HG02840 (cell line): ENCODE results near the gene PPIL1.

ENCODE experiments used
- ATAC-seq: cut with Tn5 transposase; IDR thresholded peaks from one replicate; pipeline ENCODE4 v1.9.1; 2021; ENCODE audit warnings: mild to moderate bottlenecking, moderate library complexity, moderate number of reproducible peaks; ENCODE audit not compliant: unreplicated experiment, low FRiP score

PPIL1 gene

GRCh38 chr6:36890112-36890663 lies 15.6 kb upstream of the PPIL1 start:
- ATAC-seq, result no peak

- no peak for ATAC-seq
Observed at GRCh38 chr6:36888654-36889481, 14.3 kb upstream of the PPIL1 start.

- no peak for ATAC-seq
Observed at GRCh38 chr6:36888115-36888643, 13.6 kb upstream of the PPIL1 start.

GRCh38 chr6:36886950-36887618 lies 12.5 kb upstream of the PPIL1 start:
- ATAC-seq, result no peak

GRCh38 chr6:36885461-36886401 lies 11.1 kb upstream of the PPIL1 start, which contains the start of gene C6orf89:
C6orf89 (plus strand) TSS chr6:36885952; CDS start chr6:36899445, 13,493 bp downstream.
- peak; percentile 98 for ATAC-seq

- ATAC-seq, result no peak
Observed at GRCh38 chr6:36884610-36885009, 10.0 kb upstream of the PPIL1 start.

- no peak for ATAC-seq
Observed at GRCh38 chr6:36875250-36875633, 639 bp upstream of the PPIL1 start.

GRCh38 chr6:36873612-36874442 lies 776 bp downstream of the PPIL1 start:
- ATAC-seq, result no peak

GRCh38 chr6:36873115-36873514 lies 1.5 kb downstream of the PPIL1 start:
- ATAC-seq, result no peak

GRCh38 chr6:36871686-36872085 lies 2.9 kb downstream of the PPIL1 start:
- no peak for ATAC-seq

- ATAC-seq, result no peak
Observed at GRCh38 chr6:36867471-36868224, 7.0 kb downstream of the PPIL1 start.

GRCh38 chr6:36865835-36866234 lies 8.8 kb downstream of the PPIL1 start:
- no peak for ATAC-seq

GRCh38 chr6:36863670-36864540 lies 10.7 kb downstream of the PPIL1 start:
- ATAC-seq, result no peak

GRCh38 chr6:36862848-36863382 lies 11.7 kb downstream of the PPIL1 start:
- no peak for ATAC-seq

- ATAC-seq, result no peak
Observed at GRCh38 chr6:36862164-36862847, 12.3 kb downstream of the PPIL1 start.

GRCh38 chr6:36860126-36860525 lies 14.5 kb downstream of the PPIL1 start:
- no peak for ATAC-seq
